OCI-LY7 (cell line): ENCODE results near the gene ST6GALNAC1.

Experiments used
- EZH2phosphoT487 ChIP-seq: fragments of 200-600 bp; sonication (generic); IDR thresholded peaks from 2 replicates; pipeline ENCODE4 v1.6.1; 2018; ENCODE audit warnings: low read depth, borderline replicate concordance, mild to moderate bottlenecking, mixed run types, antibody characterized with exemption, low read length, moderate library complexity, mixed read lengths
- TF ChIP-seq, protein P1 (sequence below): fragments of 200-600 bp; sonication (generic); conservative IDR thresholded peaks from 2 replicates; pipeline ENCODE4 v1.5.1; 2014; ENCODE audit warnings: mild to moderate bottlenecking, antibody characterized with exemption, low read length, moderate library complexity, mixed read lengths

DNA sequence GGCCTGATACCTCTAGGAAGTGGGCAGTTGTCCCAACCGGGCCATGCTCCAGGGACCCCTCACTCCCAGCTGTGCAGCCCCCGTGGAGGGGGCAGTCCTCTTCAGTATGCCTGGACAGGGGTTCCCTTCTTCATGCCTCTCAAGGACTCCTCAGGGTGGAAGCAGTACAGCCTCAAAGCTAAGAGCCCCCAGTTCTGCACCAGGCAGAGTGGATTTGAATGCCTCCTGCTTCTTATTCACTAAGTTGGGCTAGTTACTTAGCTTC lies 23.9 kb upstream of the ST6GALNAC1 start:
- TF ChIP-seq, protein P1, sequence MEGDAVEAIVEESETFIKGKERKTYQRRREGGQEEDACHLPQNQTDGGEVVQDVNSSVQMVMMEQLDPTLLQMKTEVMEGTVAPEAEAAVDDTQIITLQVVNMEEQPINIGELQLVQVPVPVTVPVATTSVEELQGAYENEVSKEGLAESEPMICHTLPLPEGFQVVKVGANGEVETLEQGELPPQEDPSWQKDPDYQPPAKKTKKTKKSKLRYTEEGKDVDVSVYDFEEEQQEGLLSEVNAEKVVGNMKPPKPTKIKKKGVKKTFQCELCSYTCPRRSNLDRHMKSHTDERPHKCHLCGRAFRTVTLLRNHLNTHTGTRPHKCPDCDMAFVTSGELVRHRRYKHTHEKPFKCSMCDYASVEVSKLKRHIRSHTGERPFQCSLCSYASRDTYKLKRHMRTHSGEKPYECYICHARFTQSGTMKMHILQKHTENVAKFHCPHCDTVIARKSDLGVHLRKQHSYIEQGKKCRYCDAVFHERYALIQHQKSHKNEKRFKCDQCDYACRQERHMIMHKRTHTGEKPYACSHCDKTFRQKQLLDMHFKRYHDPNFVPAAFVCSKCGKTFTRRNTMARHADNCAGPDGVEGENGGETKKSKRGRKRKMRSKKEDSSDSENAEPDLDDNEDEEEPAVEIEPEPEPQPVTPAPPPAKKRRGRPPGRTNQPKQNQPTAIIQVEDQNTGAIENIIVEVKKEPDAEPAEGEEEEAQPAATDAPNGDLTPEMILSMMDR = no peak
- no peak for TF ChIP-seq EZH2phosphoT487
